ENCODE data around the gene ULK1.
"Not testable (repeated sequence)": the region's sequence is repeated elsewhere in the genome, so short reads cannot be mapped to it uniquely, and the experiment has no call there.

ULK1 gene

GRCh38 chr12:131944601-131945251, 50.3 kb downstream of the ULK1 start:
- no peak for FAIRE-seq

- FAIRE-seq: no peak
These were observed 52.3 kb downstream of the ULK1 start for GRCh38 chr12:131946757-131947156.

GRCh38 chr12:131947482-131948027, 53.1 kb downstream of the ULK1 start:
- FAIRE-seq: no peak

- FAIRE-seq: no peak
These were observed 53.8 kb downstream of the ULK1 start for GRCh38 chr12:131948166-131948712.

- not testable (repeated sequence) for FAIRE-seq
These were observed 54.5 kb downstream of the ULK1 start for GRCh38 chr12:131948713-131949430.

GRCh38 chr12:131949431-131950181, 55.2 kb downstream of the ULK1 start, which contains the start of gene EP400:
Gene EP400 (plus strand): TSS chr12:131949942. CDS start chr12:131960620, 10,678 bp downstream.
- no peak for FAIRE-seq

- no peak for FAIRE-seq
These were observed 55.9 kb downstream of the ULK1 start for GRCh38 chr12:131950182-131950913.

GRCh38 chr12:131953810-131954209, 59.4 kb downstream of the ULK1 start:
- not testable (repeated sequence) for FAIRE-seq

GRCh38 chr12:131954460-131954859, 60.0 kb downstream of the ULK1 start:
- not testable (repeated sequence) for FAIRE-seq

GRCh38 chr12:131959116-131959515, 64.7 kb downstream of the ULK1 start:
- no peak for FAIRE-seq

- FAIRE-seq: no peak
These were observed 65.5 kb downstream of the ULK1 start for GRCh38 chr12:131959641-131960589.

- not testable (repeated sequence) for FAIRE-seq
These were observed 66.3 kb downstream of the ULK1 start for GRCh38 chr12:131960590-131961325.

- not testable (repeated sequence) for FAIRE-seq
These were observed 66.9 kb downstream of the ULK1 start for GRCh38 chr12:131961328-131961727.

- no peak for FAIRE-seq
These were observed 67.6 kb downstream of the ULK1 start for GRCh38 chr12:131962069-131962468.

- FAIRE-seq: no peak
These were observed 69.0 kb downstream of the ULK1 start for GRCh38 chr12:131963381-131963780.

GRCh38 chr12:131965073-131965472, 70.7 kb downstream of the ULK1 start:
- FAIRE-seq: no peak

- FAIRE-seq: no peak
These were observed 76.8 kb downstream of the ULK1 start for GRCh38 chr12:131971226-131971625.

All from endometrium (tissue), 2 donors.